NCI-H187 treated with DMSO at 0.1 percent for 48 hours (cell line): Measurements from ENCODE around the gene ZNF740.

Experiments used
- DNase-seq: peaks from one replicate; lab custom pipeline; 2025; lab: John Stamatoyannopoulos, UW

The ZNF740 gene

GRCh38 chr12:53227341-53227740 lies 46.8 kb downstream of the ZNF740 start:
- no peak for DNase-seq

- DNase-seq: no peak
Observed at GRCh38 chr12:53227836-53228235, 47.3 kb downstream of the ZNF740 start.

- DNase-seq: no peak
Observed at GRCh38 chr12:53229454-53229853, 48.9 kb downstream of the ZNF740 start.

- DNase-seq: no peak
Observed at GRCh38 chr12:53230108-53230845, 49.8 kb downstream of the ZNF740 start.

- no peak for DNase-seq
Observed at GRCh38 chr12:53231671-53231920, 51.1 kb downstream of the ZNF740 start.

- no peak for DNase-seq
Observed at GRCh38 chr12:53231921-53232645, 51.6 kb downstream of the ZNF740 start, which contains the start of gene RARG. RARG (minus strand) TSS chr12:53232209; CDS start chr12:53227545, 4,664 bp downstream.

GRCh38 chr12:53232646-53233461 lies 52.3 kb downstream of the ZNF740 start:
- DNase-seq: no peak

- no peak for DNase-seq
Observed at GRCh38 chr12:53233671-53234121, 53.2 kb downstream of the ZNF740 start.

- no peak for DNase-seq
Observed at GRCh38 chr12:53234271-53234914, 53.9 kb downstream of the ZNF740 start.

GRCh38 chr12:53235164-53235563 lies 54.6 kb downstream of the ZNF740 start:
- no peak for DNase-seq

GRCh38 chr12:53235742-53236442 lies 55.4 kb downstream of the ZNF740 start:
- DNase-seq: no peak

GRCh38 chr12:53236443-53237111 lies 56.1 kb downstream of the ZNF740 start:
- DNase-seq: no peak

- no peak for DNase-seq
Observed at GRCh38 chr12:53239643-53240258, 59.2 kb downstream of the ZNF740 start.

- no peak for DNase-seq
Observed at GRCh38 chr12:53241623-53242412, 61.3 kb downstream of the ZNF740 start.

- DNase-seq: no peak
Observed at GRCh38 chr12:53244337-53244736, 63.8 kb downstream of the ZNF740 start.
